ENCODE results near the gene TRIM31. TPM values are rescaled to one million over a fixed set of nuclear protein-coding genes. Genes with fewer than 3 reads are reported as not detected.

Gene TRIM31
- not detected in 2 replicates for total RNA-seq
- long read RNA-seq: 0 reads

- H3K27ac Mint-ChIP-seq (ENCODE audit: unreplicated experiment): no peak within 1 kb of the TSS
- DNase-seq (ENCODE audit: low read depth, low spot score): no peak
- TF ChIP-seq CTCF (conservative IDR thresholded peaks at IDR 0.05): no peak
- H3K4me1 Mint-ChIP-seq: no peaks in the 10 kb centered on the region
- H3K4me3 Mint-ChIP-seq: no peak within 1 kb of the TSS
- H3K36me3 Mint-ChIP-seq (ENCODE audit: low read depth): no peaks in the 10 kb centered on the region
- peaks cover 78% of the 10 kb centered on the region for H3K27me3 Mint-ChIP-seq (ENCODE audit: low read depth)
- no peaks in the 10 kb centered on the region for H3K9me3 Mint-ChIP-seq
Measured at GRCh38 chr6:30113003-30113759, at the start of gene TRIM31. TRIM31 (minus strand) TSS chr6:30113090; CDS start chr6:30112805, 285 bp downstream.

GRCh38 chr6:30162265-30163089 lies 49.6 kb upstream of the TRIM31 start:
- Mint-ChIP-seq H3K27me3 (ENCODE audit: low read depth) (peaks cover 71% of the 10 kb centered on the region), H3K9me3 (no peaks in the 10 kb centered on the region), H3K4me1 (no peaks in the 10 kb centered on the region), H3K36me3 (ENCODE audit: low read depth) (no peaks in the 10 kb centered on the region), H3K4me3 (no peak overlapping the region), H3K27ac (ENCODE audit: unreplicated experiment) (no peak overlapping the region)
- no peak for TF ChIP-seq CTCF (conservative IDR thresholded peaks at IDR 0.05)
- no peak for DNase-seq (ENCODE audit: low read depth, low spot score)

- no peaks in the 10 kb centered on the region for H3K4me1 Mint-ChIP-seq
- H3K9me3 Mint-ChIP-seq: no peaks in the 10 kb centered on the region
- no peaks in the 10 kb centered on the region for H3K36me3 Mint-ChIP-seq (ENCODE audit: low read depth)
- DNase-seq (ENCODE audit: low read depth, low spot score): no peak
- peaks cover 69% of the 10 kb centered on the region for H3K27me3 Mint-ChIP-seq (ENCODE audit: low read depth)
- no peak for TF ChIP-seq CTCF (conservative IDR thresholded peaks at IDR 0.05)
- no peak within 1 kb of the TSS for H3K4me3 Mint-ChIP-seq
- H3K27ac Mint-ChIP-seq (ENCODE audit: unreplicated experiment): peak within 1 kb of the TSS; percentile 35
Measured at GRCh38 chr6:30160785-30161531, 48.1 kb upstream of the TRIM31 start, which contains the start of gene TRIM10. TRIM10 (minus strand) TSS chr6:30161211; CDS start chr6:30160858, 353 bp downstream.

GRCh38 chr6:30160008-30160784 lies 47.3 kb upstream of the TRIM31 start:
- H3K4me1 Mint-ChIP-seq: no peaks in the 10 kb centered on the region
- no peak for TF ChIP-seq CTCF (conservative IDR thresholded peaks at IDR 0.05)
- H3K27me3 Mint-ChIP-seq (ENCODE audit: low read depth): peaks cover 68% of the 10 kb centered on the region
- H3K27ac Mint-ChIP-seq (ENCODE audit: unreplicated experiment): no peak overlapping the region
- no peak overlapping the region for H3K4me3 Mint-ChIP-seq
- H3K9me3 Mint-ChIP-seq: no peaks in the 10 kb centered on the region
- H3K36me3 Mint-ChIP-seq (ENCODE audit: low read depth): no peaks in the 10 kb centered on the region
- no peak for DNase-seq (ENCODE audit: low read depth, low spot score)

All from neural crest cell (in vitro differentiated cells).